ENCODE measurements around the gene CDH1. TPM values are rescaled to one million over a fixed set of nuclear protein-coding genes. Genes with fewer than 3 reads are reported as not detected.
A peak's percentile ranks its signal among the peaks of the same experiment; 100 is the strongest.

Gene CDH1
- total and polyA plus RNA-seq, 2 experiments from 2014 or later, result 64.1 to 142 TPM

GRCh38 chr16:68779891-68780290 is 42.8 kb downstream of the CDH1 start:
- DNase-seq (ENCODE audit: low spot score) (no peak), ATAC-seq (no peak)
- H3K4me3 ChIP-seq, result no peak overlapping the region
- no peaks in the 10 kb centered on the region for H3K9me3 Mint-ChIP-seq
- peak overlapping the region; percentile 98 for H3K27ac Mint-ChIP-seq
- no peaks in the 10 kb centered on the region for H4K20me1 ChIP-seq (replicated peaks; ENCODE audit: insufficient read depth)
- H3K27me3 ChIP-seq (ENCODE audit: insufficient read depth), result no peaks in the 10 kb centered on the region
- no peak overlapping the region for H3K4me3 Mint-ChIP-seq
- no peak for TF ChIP-seq NANOG (IDR thresholded peaks at IDR 0.05; ENCODE audit: borderline replicate concordance)
- no peak for TF ChIP-seq EZH2 (IDR thresholded peaks at IDR 0.05; ENCODE audit: low read depth, unreplicated experiment)
- TF ChIP-seq ZNF114 (CRISPR knock-in tag; IDR thresholded peaks at IDR 0.05), result no peak
- TF ChIP-seq JUNB (IDR thresholded peaks at IDR 0.05; ENCODE audit: unreplicated experiment), result no peak
- no peak for TF ChIP-seq CREB1 (CRISPR knock-in tag; IDR thresholded peaks at IDR 0.05; ENCODE audit: low read depth)
- TF ChIP-seq POLR2AphosphoS5 (IDR thresholded peaks at IDR 0.05; ENCODE audit: low read depth), result no peak
- no peak for TF ChIP-seq ZNF462 (CRISPR knock-in tag; IDR thresholded peaks at IDR 0.05)
- no peak for TF ChIP-seq EZH2phosphoT487 (IDR thresholded peaks at IDR 0.05; ENCODE audit: unreplicated experiment)
- TF ChIP-seq, protein P1, sequence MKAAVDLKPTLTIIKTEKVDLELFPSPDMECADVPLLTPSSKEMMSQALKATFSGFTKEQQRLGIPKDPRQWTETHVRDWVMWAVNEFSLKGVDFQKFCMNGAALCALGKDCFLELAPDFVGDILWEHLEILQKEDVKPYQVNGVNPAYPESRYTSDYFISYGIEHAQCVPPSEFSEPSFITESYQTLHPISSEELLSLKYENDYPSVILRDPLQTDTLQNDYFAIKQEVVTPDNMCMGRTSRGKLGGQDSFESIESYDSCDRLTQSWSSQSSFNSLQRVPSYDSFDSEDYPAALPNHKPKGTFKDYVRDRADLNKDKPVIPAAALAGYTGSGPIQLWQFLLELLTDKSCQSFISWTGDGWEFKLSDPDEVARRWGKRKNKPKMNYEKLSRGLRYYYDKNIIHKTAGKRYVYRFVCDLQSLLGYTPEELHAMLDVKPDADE (IDR thresholded peaks at IDR 0.05), result no peak
- H3K27me3 Mint-ChIP-seq (ENCODE audit: insufficient read depth, low read depth, poor library complexity), result peaks cover 6% of the 10 kb centered on the region
- peak overlapping the region; percentile 92 for H3K27ac ChIP-seq (ENCODE audit: low read depth)
- H3K79me2 ChIP-seq (replicated peaks; ENCODE audit: insufficient read depth), result peaks cover 39% of the 10 kb centered on the region
- H3K4me2 ChIP-seq, result no peak overlapping the region
- peaks cover 53% of the 10 kb centered on the region for H3K4me1 Mint-ChIP-seq
- H3F3A ChIP-seq (replicated peaks; ENCODE audit: low read depth), result peaks cover 27% of the 10 kb centered on the region
- no peaks in the 10 kb centered on the region for H3K9me2 ChIP-seq (ENCODE audit: insufficient read depth)
- peaks cover 35% of the 10 kb centered on the region for H3K36me3 Mint-ChIP-seq (ENCODE audit: low read depth)
- H2AFZ ChIP-seq, result no peak overlapping the region
- H3K36me3 ChIP-seq (ENCODE audit: insufficient read depth), result no peaks in the 10 kb centered on the region; the same call in 1 of the 2 replicates
- H3K4me1 ChIP-seq (ENCODE audit: insufficient read depth), result peaks cover 27% of the 10 kb centered on the region

Measured in GM23338 (cell line).